Adipose tissue (tissue), 3 donors: Measurements from ENCODE around the gene ANKAR. TPM values are rescaled to one million over a fixed set of nuclear protein-coding genes. Genes with fewer than 3 reads are reported as not detected.

Experiments
- H3K27ac ChIP-seq: one replicate; pipeline ENCODE4 v1.5.1; 2013; ENCODE audit warnings: low read depth, low read length
- whole genome bisulfite sequencing, 3 donors: extraction: QIAGEN DNeasy Blood & Tissue Kit; methylation state at CpG; one replicate each; pipeline ENCODE4 v1.1.7; 2013; 5-methylcytosine and 5-hydroxymethylcytosine counted together
- polyA plus RNA-seq, 3 donors: library from polyadenylated mRNA; stranded (reverse); fragments of 200-250 nt; gene quantifications; one replicate each; pipeline ENCODE4 v1.2.3, GENCODE V29; 2013
- donor health status: healthy with polysubstance abuse.
- donor health status: Bipolar disorder and iron deficiency.
- donor health status: healthy.

The ANKAR gene, protein sequence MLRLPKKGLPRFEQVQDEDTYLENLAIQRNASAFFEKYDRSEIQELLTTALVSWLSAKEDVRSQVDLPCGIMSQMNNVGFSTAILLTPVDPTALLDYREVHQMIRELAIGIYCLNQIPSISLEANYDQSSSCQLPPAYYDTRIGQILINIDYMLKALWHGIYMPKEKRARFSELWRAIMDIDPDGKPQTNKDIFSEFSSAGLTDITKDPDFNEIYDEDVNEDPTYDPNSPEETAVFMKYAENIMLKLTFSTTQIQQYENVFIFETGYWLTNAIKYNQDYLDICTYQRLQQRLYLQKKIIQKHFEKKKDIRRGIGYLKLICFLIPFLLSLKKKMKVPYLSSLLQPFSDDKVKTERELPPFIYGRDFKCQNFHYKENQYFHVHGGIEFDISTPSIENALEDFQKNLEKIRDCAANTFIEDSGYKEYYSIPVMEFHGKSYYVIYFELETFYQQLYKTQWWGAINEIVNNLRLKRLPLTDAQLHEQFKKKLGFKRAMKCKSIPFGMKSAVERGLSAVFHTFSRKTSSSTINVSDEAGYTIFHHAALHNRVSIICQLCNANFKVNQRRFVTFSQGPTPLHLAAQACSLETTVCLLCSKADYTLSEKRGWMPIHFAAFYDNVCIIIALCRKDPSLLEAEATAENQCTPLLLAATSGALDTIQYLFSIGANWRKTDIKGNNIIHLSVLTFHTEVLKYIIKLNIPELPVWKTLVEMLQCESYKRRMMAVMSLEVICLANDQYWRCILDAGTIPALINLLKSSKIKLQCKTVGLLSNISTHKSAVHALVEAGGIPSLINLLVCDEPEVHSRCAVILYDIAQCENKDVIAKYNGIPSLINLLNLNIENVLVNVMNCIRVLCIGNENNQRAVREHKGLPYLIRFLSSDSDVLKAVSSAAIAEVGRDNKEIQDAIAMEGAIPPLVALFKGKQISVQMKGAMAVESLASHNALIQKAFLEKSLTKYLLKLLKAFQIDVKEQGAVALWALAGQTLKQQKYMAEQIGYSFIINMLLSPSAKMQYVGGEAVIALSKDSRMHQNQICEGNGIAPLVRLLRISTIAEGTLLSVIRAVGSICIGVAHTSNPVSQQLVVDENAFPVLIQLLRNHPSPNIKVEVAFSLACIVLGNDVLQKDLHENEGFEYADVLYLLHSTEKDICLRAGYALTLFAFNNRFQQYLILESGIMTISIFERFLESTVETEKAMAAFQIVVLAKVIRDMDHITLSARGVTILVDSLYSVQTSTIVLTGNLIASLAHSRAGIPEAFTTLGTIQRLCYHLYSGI (N-terminal part only)
- 1 to 10 TPM; 1.4 to 7.9 (median 4.0) TPM for polyA plus RNA-seq

DNA sequence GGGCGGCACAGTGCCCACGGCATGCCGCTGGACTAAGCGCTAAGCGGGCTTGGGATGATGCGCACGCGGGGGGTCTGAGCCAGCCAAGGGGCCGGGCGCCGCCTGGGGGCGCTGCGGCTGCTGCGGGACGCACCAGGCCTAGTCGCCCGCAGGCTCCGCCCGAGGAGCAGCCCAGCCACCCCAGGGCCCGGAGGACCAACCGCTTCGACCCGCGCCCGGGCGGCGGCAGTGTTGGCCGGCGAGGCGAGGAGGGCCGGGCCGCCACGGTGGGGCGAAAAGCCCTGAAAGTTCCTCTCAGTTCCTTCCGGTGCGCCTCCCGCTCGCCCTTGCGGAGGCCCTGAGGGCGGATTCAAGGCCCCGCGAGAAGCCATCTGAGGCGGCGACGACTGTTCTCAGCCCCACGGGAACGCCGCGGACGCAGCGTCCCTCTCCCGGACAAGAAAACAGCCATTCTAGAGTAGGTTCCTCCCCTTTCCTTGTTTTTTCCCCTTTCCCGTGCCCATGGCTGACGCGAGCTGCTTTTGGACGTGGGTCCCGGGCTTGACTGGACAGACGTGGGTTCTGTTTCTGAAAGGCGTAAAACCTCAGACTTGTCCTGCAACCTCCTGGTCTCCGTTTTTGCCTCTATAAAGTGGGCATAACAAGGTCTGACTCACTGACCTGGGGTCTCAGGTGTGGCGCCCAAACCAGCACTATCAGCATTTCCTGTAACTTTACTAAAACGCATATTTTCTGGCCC, at the start of gene ANKAR:
ANKAR (plus strand) TSS at position 297 of the 739 bp plus-strand sequence. CDS start 1,821 bp downstream, outside the sequence.
- 0 to 1% (median 0%) methylated on average over 51 to 62 of the region's 62 CpGs for WGBS, 3 donors
- H3K27ac ChIP-seq, result peak within 1 kb of the TSS; percentile 60

GRCh38 chr2:189625636-189626035, 48.8 kb upstream of the ANKAR start:
- 89 to 100% (median 94%) methylated on average over 2 of the region's 2 CpGs for WGBS, 3 donors
- H3K27ac ChIP-seq, result no peak overlapping the region

- WGBS, 3 donors, result 91 to 100% (median 97%) methylated on average over 1 of the region's 1 CpG
- H3K27ac ChIP-seq, result no peak overlapping the region
Observed at GRCh38 chr2:189627789-189628188, 46.7 kb upstream of the ANKAR start.

GRCh38 chr2:189628817-189629530, 45.5 kb upstream of the ANKAR start:
- no peak overlapping the region for H3K27ac ChIP-seq
- WGBS, 3 donors, result 89 to 93% (median 89%) methylated on average over 9 of the region's 9 CpGs

- WGBS, 3 donors, result 64 to 72% (median 65%) methylated on average over 10 of the region's 10 CpGs
- no peak overlapping the region for H3K27ac ChIP-seq
Observed at GRCh38 chr2:189629531-189630453, 44.7 kb upstream of the ANKAR start.

- H3K27ac ChIP-seq, result no peak overlapping the region
Observed at GRCh38 chr2:189631849-189632248, 42.6 kb upstream of the ANKAR start.

GRCh38 chr2:189633392-189633811, 41.1 kb upstream of the ANKAR start:
- WGBS, 3 donors, result 65 to 86% (median 83%) methylated on average over 5 of the region's 5 CpGs
- no peak overlapping the region for H3K27ac ChIP-seq

More at GRCh38 chr2:189631849-189632248, 42.6 kb upstream of the ANKAR start:
- 81 to 89% (median 86%) methylated on average over 4 of the region's 4 CpGs for WGBS, 3 donors

- no peak overlapping the region for H3K27ac ChIP-seq
- 67 to 83% (median 74%) methylated on average over 2 of the region's 2 CpGs for WGBS, 3 donors
Observed at GRCh38 chr2:189635353-189635752, 39.1 kb upstream of the ANKAR start.

DNA sequence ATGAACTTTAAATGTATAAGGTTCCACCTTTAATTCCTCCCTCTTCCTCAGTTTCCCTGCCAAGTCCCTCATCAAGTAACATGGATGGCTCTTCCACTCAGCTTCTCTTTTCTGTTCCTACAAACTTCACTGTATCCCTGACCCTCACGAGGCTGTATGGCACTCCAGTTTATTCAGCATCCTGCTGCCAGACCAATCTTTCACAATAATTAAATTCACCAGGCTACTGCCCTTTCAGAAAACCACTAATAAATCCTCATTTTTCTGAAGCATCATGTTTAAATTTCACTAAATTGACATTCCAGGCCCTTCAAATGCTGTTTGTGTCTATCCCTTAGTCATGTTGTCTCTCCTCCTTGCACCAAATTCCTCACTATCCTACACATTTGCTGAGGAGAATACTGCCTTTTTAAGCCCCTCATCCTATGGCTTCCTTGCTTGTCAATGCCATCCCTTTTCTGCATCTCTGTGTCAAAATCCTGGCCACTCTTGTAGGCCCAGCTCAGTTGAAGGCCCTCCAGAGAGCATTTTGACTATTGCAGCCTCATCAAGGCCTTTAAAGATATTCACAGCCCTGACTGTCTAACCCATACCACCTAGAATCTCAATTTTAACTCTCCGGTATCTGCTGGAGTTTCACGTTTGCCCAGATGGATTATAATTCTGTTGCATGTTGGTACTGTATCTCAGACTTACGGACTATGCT, 36.0 kb upstream of the ANKAR start:
- no peak overlapping the region for H3K27ac ChIP-seq
- 91 to 93% (median 92%) methylated on average over 4 of the region's 4 CpGs for WGBS, 3 donors

- WGBS, 3 donors, result 48 to 57% (median 53%) methylated on average over 3 of the region's 3 CpGs
- H3K27ac ChIP-seq, result no peak overlapping the region
Observed at GRCh38 chr2:189639007-189639609, 35.4 kb upstream of the ANKAR start.

GRCh38 chr2:189641002-189641401, 33.5 kb upstream of the ANKAR start:
- 42 to 81% (median 81%) methylated on average over 1 of the region's 1 CpG for WGBS, 3 donors
- H3K27ac ChIP-seq, result no peak overlapping the region

GRCh38 chr2:189641590-189641989, 32.9 kb upstream of the ANKAR start:
- H3K27ac ChIP-seq, result no peak overlapping the region
- 89 to 95% (median 93%) methylated on average over 2 of the region's 2 CpGs for WGBS, 3 donors

- no peak overlapping the region for H3K27ac ChIP-seq
Observed at GRCh38 chr2:189646521-189646920, 27.9 kb upstream of the ANKAR start.

- H3K27ac ChIP-seq, result no peak overlapping the region
- WGBS, 3 donors, result 72 to 86% (median 83%) methylated on average over 1 of the region's 1 CpG
Observed at GRCh38 chr2:189648846-189649509, 25.5 kb upstream of the ANKAR start.

- no peak overlapping the region for H3K27ac ChIP-seq
Observed at GRCh38 chr2:189651284-189651683, 23.2 kb upstream of the ANKAR start.
